SKM-1 treated with dmso at 0.1 percent for 144 hours (cell line): Measurements from ENCODE around the gene CBX3.
"Not testable (repeated sequence)": the region's sequence is repeated elsewhere in the genome, so short reads cannot be mapped to it uniquely, and the experiment has no call there.

ENCODE experiments used
- DNase-seq: peaks from one replicate; lab custom pipeline; 2025; ENCODE audit not compliant: unreplicated experiment; lab: John Stamatoyannopoulos, UW

Gene CBX3

GRCh38 chr7:26200444-26201246 is 900 bp upstream of the CBX3 start, which contains the start of gene HNRNPA2B1:
TSS of gene HNRNPA2B1 (minus strand) at chr7:26200746. CDS start at chr7:26200577, 169 bp downstream.
- DNase-seq: peak; percentile 97

- no peak for DNase-seq
Observed at GRCh38 chr7:26202019-26202990, 760 bp downstream of the CBX3 start.

GRCh38 chr7:26203016-26203415 is 1.5 kb downstream of the CBX3 start:
- DNase-seq: no peak

- DNase-seq: no peak
Observed at GRCh38 chr7:26208040-26208439, 6.5 kb downstream of the CBX3 start.

GRCh38 chr7:26212921-26213718 is 11.6 kb downstream of the CBX3 start:
- DNase-seq: no peak

- DNase-seq: peak; percentile 31
Observed at GRCh38 chr7:26213807-26214515, 12.4 kb downstream of the CBX3 start.

GRCh38 chr7:26216049-26216448 is 14.5 kb downstream of the CBX3 start:
- no peak for DNase-seq

GRCh38 chr7:26224359-26224758 is 22.8 kb downstream of the CBX3 start:
- DNase-seq: no peak

GRCh38 chr7:26227987-26228386 is 26.4 kb downstream of the CBX3 start:
- no peak for DNase-seq

DNA sequence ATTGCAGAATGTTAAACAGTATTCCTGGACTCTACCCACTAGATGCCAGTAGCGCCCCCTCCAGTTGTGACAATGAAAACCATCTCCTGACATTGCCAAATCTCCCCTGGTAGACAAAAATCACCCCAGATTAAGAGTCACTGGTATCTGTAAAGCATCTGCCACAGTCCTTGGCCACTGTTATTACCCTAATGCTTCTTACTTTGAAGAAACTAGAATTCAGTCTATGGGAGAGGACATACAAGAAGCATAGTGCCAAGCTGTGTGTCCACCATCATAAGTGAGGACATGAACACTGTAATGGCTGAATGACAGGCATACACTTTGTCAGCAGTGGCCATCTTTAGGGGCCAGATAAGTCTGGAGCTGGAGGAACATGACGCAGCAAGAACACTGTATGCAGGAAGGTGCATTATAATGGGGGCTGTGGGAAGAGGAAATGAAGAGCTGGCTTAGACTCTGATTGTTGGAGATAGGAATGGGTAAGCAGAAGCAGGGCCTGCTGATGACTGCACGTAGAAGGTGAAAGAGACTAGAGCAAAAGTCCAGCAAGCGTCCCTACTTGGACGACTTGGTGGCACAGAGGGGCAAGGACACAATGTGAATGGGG is 32.5 kb downstream of the CBX3 start:
- no peak for DNase-seq

DNA sequence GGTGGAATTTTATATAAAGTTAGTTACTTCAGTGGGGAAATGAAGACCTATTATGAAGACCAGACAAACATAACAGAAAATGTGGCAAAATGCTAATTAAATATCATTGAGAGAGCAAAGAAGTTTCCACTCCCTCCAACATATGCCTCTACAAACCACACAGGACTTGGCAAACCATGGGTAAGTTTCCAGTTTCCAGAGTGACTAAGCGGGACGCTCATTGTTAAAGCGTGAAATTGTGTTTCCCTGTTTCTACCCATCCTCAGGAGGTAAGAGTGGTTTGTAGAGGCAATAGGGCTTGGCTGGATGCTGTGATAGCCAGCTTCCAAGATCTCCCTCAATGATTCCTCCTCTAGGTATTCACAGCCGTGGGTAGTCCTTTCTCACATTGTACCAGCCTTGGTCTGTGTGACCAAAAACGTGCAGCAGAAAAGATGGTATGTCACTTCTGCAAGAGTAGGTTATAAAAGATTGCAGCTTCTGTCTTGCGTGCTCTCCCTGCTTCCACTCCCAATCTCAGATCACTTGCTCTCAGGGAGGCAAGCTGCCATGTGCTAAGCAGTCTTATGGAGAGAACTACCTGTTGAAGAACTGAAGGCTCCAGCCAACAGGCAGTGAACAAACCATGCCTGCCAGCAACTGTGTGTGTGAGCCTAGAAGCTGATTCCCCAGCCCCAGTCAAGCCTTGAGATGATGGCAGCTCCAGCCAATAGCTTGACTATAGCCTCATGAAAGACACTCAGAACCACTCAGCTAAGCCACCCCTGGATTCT is 35.7 kb downstream of the CBX3 start:
- no peak for DNase-seq

- DNase-seq: no peak
Observed at GRCh38 chr7:26238032-26238431, 36.5 kb downstream of the CBX3 start.

- no peak for DNase-seq
Observed at GRCh38 chr7:26245150-26245549, 43.6 kb downstream of the CBX3 start.

- no peak for DNase-seq
Observed at GRCh38 chr7:26250239-26250638, 48.7 kb downstream of the CBX3 start.

DNA sequence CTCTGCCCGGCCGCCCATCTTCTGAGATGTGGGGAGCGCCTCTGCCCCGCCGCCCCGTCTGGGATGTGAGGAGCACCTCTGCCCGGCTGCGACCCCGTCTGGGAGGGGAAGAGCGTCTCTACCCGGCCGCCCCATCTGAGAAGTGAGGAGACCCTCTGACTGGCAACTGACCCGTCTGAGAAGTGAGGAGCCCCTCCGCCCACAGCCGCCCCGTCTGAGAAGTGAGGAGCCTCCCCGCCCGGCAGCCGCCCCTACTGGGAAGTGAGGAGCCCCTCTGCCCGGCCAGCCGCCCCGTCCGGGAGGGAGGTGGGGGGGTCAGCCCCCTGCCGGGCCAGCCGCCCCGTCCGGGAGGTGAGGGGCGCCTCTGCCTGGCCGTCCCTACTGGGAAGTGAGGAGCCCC is 60.3 kb downstream of the CBX3 start:
- DNase-seq: not testable (repeated sequence)
